Esophagus muscularis mucosa (tissue), 4 donors: Measurements from ENCODE around the gene CHRNG. TPM values are rescaled to one million over a fixed set of nuclear protein-coding genes. Genes with fewer than 3 reads are reported as not detected.
A peak's percentile ranks its signal among the peaks of the same experiment; 100 is the strongest.

Experiments
- DNase-seq: peaks from one replicate; pipeline ENCODE4 v3.0.0-alpha.2; 2017; ENCODE audit errors: extremely low spot score
- H3K27ac ChIP-seq, 4 donors: fragments of 200-600 bp; sonication (generic); replicated peaks in 1 of 4; 1 replicate in 3 of 4; 2 replicates in 1 of 4; pipeline ENCODE4 v1.5.1; 2016 to 2019; ENCODE audit warnings: mild to moderate bottlenecking in 1 of 4
- H3K27me3 ChIP-seq, 4 donors: fragments of 200-600 bp; sonication (generic); one replicate each; pipeline versions ENCODE4 v1.5.1 to v1.6.0; 2016 to 2019
- H3K36me3 ChIP-seq, 4 donors: fragments of 200-600 bp; sonication (generic); one replicate each; pipeline ENCODE4 v1.5.1; 2016 to 2019
- H3K4me1 ChIP-seq, 4 donors: fragments of 200-600 bp; sonication (generic); one replicate each; pipeline ENCODE4 v1.5.1; 2016 to 2019
- H3K4me3 ChIP-seq, 4 donors: fragments of 200-600 bp; sonication (generic); 1 replicate in 2 of 4; 2 replicates in 2 of 4; pipeline ENCODE4 v1.5.1; 2016 to 2019; ENCODE audit warnings: mild to moderate bottlenecking in 4 of 4, moderate library complexity in 1 of 4
- H3K9me3 ChIP-seq, 4 donors: fragments of 200-600 bp; sonication (generic); 1 replicate in 3 of 4; 2 replicates in 1 of 4; pipeline ENCODE4 v1.5.1; 2016 to 2019
- CTCF ChIP-seq, 3 experiments: fragments of 200-600 bp in 2 of 3; fragments of 450-650 bp in 1 of 3; sonication (generic) in 2 of 3; IDR thresholded peaks; one replicate each; pipeline ENCODE4 v1.5.1; 2017 to 2019; ENCODE audit warnings: antibody characterized with exemption in 3 of 3, mild to moderate bottlenecking in 2 of 3, moderate library complexity in 1 of 3
- EP300 ChIP-seq: sonication (generic); formaldehyde crosslinking; IDR thresholded peaks from one replicate; pipeline ENCODE4 v1.6.1; 2017; ENCODE audit warnings: antibody characterized with exemption
- POLR2A ChIP-seq: fragments of 450-650 bp; IDR thresholded peaks from one replicate; pipeline ENCODE4 v1.6.1; 2017; ENCODE audit warnings: antibody characterized with exemption, moderate library complexity, mild to moderate bottlenecking, low read depth
- POLR2AphosphoS5 ChIP-seq, 2 donors: sonication (generic); formaldehyde crosslinking; IDR thresholded peaks; one replicate each; pipeline ENCODE4 v1.6.1; 2017; ENCODE audit warnings: antibody characterized with exemption in 2 of 2
- WGBS: methylation state at CpG from one replicate; pipeline ENCODE4 v1.1.5; 2018; 5-methylcytosine and 5-hydroxymethylcytosine counted together
- intact Hi-C: fragments of 100-400 bp; cut with DNase I; formaldehyde crosslinking; loops from one replicate; pipeline ENCODE4 v1.15.1; 2023
- total RNA-seq, 4 donors: library from RNA; depleted of rRNA; stranded (reverse); fragments of >200 nt; gene quantifications; one replicate each; pipeline versions ENCODE4 v1.1.0 to v1.2.1, GENCODE V29; 2016

CHRNG gene
- total RNA-seq, 4 donors from 2014 or later, result not detected

DNA sequence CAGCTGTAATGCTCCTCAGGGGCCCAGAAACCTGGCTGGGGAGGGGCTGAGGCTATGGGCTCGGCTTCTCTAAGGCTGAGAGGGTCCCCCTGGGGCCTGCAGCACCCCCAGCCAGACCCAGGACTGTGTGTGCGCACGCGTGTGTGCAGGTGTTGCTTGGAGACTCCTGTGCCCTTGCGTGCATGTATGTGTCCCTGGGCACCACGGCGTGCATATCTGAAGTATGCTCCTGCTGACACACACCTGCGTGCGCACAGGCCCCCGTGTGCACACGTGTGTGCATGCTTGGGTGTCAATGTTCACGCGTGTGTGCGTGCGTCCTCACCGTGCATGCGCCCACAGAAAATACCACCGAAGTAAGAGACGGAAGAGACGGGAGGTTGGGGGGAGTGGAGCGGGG lies 37.0 kb upstream of the CHRNG start:
- no peak for DNase-seq
- Histone ChIP-seq H3K27me3 (peaks cover 0 to 37% (median 9%) of the 10 kb centered on the region in 4 donors), H3K9me3 (no peaks in the 10 kb centered on the region), H3K27ac (no peak overlapping the region), H3K36me3 (no peaks in the 10 kb centered on the region), H3K4me1 (peaks cover 2 to 23% (median 22%) of the 10 kb centered on the region in 4 donors), H3K4me3 (peak overlapping the region; percentile 64 to 72 (median 66))
- 29% methylated on average over 18 of the region's 21 CpGs for WGBS
- TF ChIP-seq CTCF (IDR thresholded peaks at IDR 0.05), result no peak
- TF ChIP-seq POLR2A, result no peak
- no peak for TF ChIP-seq POLR2AphosphoS5 (IDR thresholded peaks at IDR 0.05)
- no peak for TF ChIP-seq EP300
- intact Hi-C loops, result no loop called here

GRCh38 chr2:232502911-232503808 lies 36.3 kb upstream of the CHRNG start:
- Histone ChIP-seq H3K4me3 (peak overlapping the region; percentile 64 to 72 (median 66)), H3K27ac (peak overlapping the region; percentile 3 to 60 (median 38)), H3K4me1 (peaks cover 2 to 23% (median 22%) of the 10 kb centered on the region in 4 donors), H3K27me3 (peaks cover 0 to 36% (median 9%) of the 10 kb centered on the region in 4 donors), H3K36me3 (no peaks in the 10 kb centered on the region), H3K9me3 (no peaks in the 10 kb centered on the region)
- 2% methylated on average over 11 of the region's 75 CpGs for WGBS
- intact Hi-C loops, result no loop called here
- DNase-seq, result no peak
- TF ChIP-seq EP300 (no peak), POLR2A (no peak), POLR2AphosphoS5 (IDR thresholded peaks at IDR 0.05) (peak; percentile 27 to 37)

- Histone ChIP-seq H3K4me1 (peaks cover 2 to 23% (median 22%) of the 10 kb centered on the region in 4 donors), H3K4me3 (peak overlapping the region; percentile 64 to 72 (median 66)), H3K27me3 (peaks cover 0 to 36% (median 9%) of the 10 kb centered on the region in 4 donors), H3K36me3 (no peaks in the 10 kb centered on the region), H3K27ac (peak overlapping the region in 3 of 4 donors; percentile 35 to 60 (median 42)), H3K9me3 (no peaks in the 10 kb centered on the region)
- 51% methylated on average over 15 of the region's 16 CpGs for WGBS
- intact Hi-C loops, result no loop called here
- TF ChIP-seq EP300 (no peak), CTCF (IDR thresholded peaks at IDR 0.05) (no peak), POLR2A (no peak), POLR2AphosphoS5 (IDR thresholded peaks at IDR 0.05) (no peak)
- no peak for DNase-seq
Observed at GRCh38 chr2:232503809-232504323, 35.6 kb upstream of the CHRNG start.

DNA sequence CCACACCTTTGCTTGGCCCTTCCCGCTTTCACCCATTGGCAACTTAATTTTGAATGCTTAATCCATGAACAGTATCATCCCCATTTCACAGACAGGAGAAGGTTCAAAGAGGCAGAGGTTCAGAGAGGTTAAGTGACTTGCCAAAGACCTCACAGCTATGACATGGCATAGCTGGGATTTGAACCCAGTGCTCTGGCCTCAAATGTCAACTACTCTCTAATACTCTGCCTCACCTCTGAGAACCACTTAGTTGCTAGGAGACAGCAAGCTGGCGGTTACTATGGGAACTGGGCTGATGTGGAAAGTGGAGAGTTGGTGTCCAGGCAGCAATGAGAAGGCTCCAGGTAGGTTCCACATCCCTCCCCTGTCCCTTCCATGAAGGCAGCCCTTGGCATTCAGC lies 35.1 kb upstream of the CHRNG start:
- intact Hi-C loops, result no loop called here
- Histone ChIP-seq H3K27ac (no peak overlapping the region), H3K4me1 (peaks cover 2 to 23% (median 22%) of the 10 kb centered on the region in 4 donors), H3K9me3 (no peaks in the 10 kb centered on the region), H3K36me3 (no peaks in the 10 kb centered on the region), H3K4me3 (no peak overlapping the region), H3K27me3 (peaks cover 0 to 36% (median 9%) of the 10 kb centered on the region in 4 donors)
- no peak for TF ChIP-seq CTCF (IDR thresholded peaks at IDR 0.05)
- no peak for TF ChIP-seq POLR2A
- no peak for TF ChIP-seq EP300
- 100% methylated on average over 2 of the region's 2 CpGs for WGBS
- no peak for DNase-seq

DNA sequence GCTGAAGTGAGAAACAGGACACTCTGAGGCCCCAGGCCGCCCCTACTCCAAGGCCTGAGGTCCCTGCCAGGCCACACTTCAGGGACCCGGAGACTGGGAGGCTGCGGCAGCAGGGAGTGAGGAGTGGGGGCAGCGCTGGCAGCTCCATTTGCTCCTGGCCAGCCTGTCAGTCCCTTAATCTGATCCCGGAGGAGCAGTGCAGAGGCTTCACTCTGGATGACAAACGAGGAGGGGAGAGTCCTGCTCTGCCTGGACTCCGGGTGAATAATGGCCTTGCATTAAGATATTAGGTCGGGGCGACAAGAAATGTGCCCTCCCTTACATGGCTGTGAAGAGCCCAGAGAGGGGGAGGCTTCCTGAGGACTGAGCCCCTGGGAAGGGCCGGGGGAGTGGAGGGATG lies 33.6 kb upstream of the CHRNG start:
- no peak for DNase-seq
- Histone ChIP-seq H3K4me3 (no peak overlapping the region), H3K36me3 (no peaks in the 10 kb centered on the region), H3K27me3 (peaks cover 0 to 36% (median 9%) of the 10 kb centered on the region in 4 donors), H3K4me1 (peaks cover 2 to 23% (median 22%) of the 10 kb centered on the region in 4 donors), H3K27ac (no peak overlapping the region), H3K9me3 (no peaks in the 10 kb centered on the region)
- TF ChIP-seq CTCF (IDR thresholded peaks at IDR 0.05), result no peak
- no peak for TF ChIP-seq POLR2AphosphoS5 (IDR thresholded peaks at IDR 0.05)
- TF ChIP-seq POLR2A, result no peak
- intact Hi-C loops, result no loop called here
- WGBS, result 32% methylated on average over 8 of the region's 10 CpGs
